ENCODE measurements around the gene PABPN1.
"Not testable (repeated sequence)": the region's sequence is repeated elsewhere in the genome, so short reads cannot be mapped to it uniquely, and the experiment has no call there.

Gene PABPN1

DNA sequence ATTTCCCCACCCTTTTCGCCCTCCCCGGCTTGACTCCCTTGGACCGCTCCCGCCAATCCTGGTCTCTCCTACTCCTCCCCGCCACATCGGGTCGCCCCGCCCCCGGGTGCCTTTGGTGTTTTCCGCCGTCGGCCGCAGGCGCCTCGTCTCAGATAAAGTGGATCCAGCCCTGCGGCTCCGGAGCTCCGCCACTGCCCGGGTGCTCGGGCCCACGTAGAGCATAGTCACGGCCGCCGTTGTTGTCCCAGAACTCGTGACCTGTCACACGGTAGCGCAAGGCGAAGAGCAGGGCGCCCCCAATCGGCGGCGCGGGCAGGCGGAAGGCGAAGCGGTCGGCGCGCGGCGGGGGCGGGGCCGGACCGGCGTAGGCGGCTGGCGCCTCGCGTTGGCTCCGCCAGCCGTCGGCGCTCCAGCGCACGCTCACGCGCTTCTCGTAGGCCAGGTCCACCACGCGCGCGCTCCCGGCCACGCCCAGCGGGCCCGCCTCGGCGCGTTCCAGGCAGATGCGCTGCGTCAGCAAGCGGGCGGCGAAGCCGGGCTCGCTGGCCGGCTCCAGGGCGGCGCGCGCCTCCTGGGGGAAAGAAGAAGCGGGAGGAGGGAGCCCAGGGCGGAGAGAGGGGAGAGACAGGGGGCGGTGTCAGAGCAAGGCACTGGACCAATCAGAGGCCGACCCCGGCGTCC is 19.8 kb upstream of the PABPN1 start:
- DNase-seq (ENCODE audit: low spot score): peak; percentile 98

DNA sequence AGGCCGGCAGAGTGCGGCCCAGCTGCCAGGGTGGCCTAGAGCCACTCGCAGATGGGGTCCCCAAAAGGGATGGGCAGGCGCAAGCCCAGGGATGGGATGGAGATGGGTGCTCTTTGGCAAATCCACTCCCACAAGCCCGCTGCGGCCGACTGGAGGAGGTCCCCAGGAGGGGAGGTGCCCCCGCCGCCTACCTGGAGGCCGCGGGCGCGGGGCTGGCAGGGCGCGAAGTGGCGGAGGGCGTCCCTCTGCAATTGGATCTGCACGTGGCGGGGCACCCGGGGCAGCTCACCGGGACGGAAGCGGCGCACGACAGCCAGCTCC is 19.3 kb upstream of the PABPN1 start:
- no peak for DNase-seq (ENCODE audit: low spot score)

DNA sequence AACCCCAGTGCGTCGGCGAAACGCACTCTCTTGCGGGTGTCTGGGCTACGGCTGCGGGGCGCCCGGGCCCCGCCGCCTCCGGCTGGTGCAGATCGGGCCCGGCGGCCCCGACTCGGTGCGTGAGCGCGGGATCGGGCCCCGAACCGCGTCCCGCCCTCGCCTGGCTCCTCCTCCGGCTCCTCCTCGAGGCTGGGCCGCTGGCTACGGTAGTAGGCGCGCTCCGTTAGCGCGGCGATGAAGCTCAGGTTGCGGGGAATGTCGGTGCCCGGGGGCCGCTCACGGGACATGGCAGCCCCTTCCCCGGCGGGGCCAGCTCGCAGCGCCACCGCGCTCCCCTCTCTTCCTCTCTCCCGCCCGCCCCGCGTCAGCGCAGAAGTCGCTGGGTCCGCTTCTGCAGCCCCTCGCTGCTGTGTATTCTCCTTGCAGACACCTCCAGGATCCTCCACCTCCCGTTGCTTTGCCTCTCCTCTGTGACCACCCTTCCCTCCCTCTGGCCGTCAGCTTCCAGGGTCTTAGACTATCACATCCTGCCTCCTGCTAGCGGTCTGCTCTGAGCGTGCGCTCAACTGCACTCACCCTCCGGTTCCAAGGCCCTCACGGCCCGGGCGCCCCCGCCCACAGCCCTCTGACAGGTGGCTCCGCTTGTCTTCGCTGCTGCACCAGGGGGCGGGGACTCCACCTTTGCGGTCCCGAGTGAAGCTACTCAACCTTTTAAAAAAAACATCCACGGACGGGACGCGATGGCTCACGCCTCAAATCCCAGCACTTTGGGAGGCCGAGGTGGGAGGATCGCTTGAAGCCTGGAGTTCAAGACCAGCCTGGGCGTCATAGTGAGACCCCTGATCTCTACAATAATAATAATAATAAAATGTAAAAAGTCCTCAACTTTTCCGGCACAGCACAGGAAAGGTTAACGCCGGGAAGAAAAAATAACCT is 18.7 kb upstream of the PABPN1 start, which contains the start of gene PPP1R3E:
Gene PPP1R3E, minus strand, starts transcription at position 570 of the 936 bp plus-strand sequence. Its CDS starts 283 bp downstream, at position 287.
- peak; percentile 83 for DNase-seq (ENCODE audit: low spot score)

DNA sequence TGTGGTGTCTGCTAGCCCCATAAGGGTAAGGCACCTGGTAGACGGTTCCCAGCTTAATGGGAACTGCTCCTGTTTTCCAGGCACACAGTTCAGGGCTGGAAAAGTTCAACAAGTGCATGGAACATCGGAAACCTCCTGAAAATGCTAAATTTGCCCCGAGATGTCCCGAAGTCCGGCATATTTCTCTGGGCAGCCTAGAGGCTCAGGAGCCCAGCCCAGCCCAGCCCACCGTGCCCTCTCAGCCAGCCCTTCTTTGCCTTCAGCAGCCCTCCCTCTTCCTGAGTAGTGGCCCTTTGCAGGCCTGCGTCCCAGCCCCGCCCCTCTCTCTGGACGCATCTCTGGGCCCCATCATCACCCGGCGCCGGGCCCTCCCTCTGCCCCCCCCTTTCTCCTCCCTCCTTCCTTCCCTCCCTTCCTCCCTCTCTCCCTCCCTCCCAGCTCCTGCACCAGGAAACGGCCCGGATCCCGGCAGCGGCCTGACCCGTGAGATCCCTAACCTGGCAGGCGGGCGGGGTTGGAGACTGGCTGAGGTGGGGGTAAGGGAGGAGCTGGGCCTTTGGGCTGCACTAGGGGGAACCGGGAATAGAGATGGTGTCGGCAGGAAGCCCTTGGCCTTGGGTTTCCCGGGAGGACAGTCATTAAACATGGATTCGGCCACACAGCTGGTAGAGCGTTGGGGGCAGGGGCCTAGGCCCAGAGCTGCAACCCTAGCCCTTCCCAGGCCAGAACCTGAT is 14.7 kb upstream of the PABPN1 start, which contains the start of gene BCL2L2:
Gene BCL2L2, plus strand, starts transcription at position 422 of the 734 bp plus-strand sequence. CDS start 935 bp downstream, outside the sequence.
- no peak for DNase-seq (ENCODE audit: low spot score)

DNA sequence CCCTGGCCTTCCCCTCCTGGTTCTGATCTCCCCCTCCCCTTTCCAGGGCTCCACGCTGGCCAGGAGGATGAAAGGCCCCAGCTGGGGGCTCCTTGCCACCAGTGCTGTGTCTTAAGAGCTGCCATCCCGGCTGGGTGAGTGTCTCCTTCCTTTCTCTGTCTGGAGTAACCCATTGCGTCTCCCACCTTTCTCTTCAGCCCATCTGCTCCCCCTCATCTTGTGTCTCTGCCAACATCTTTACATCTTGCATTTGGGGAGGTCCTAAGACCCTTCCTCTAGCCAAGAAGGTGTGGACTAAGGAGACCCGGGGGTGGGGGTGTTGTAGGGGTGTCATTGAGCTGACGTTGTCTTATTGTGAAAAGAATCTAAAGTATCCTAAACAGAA is 14.1 kb upstream of the PABPN1 start:
- DNase-seq (ENCODE audit: low spot score): no peak

DNA sequence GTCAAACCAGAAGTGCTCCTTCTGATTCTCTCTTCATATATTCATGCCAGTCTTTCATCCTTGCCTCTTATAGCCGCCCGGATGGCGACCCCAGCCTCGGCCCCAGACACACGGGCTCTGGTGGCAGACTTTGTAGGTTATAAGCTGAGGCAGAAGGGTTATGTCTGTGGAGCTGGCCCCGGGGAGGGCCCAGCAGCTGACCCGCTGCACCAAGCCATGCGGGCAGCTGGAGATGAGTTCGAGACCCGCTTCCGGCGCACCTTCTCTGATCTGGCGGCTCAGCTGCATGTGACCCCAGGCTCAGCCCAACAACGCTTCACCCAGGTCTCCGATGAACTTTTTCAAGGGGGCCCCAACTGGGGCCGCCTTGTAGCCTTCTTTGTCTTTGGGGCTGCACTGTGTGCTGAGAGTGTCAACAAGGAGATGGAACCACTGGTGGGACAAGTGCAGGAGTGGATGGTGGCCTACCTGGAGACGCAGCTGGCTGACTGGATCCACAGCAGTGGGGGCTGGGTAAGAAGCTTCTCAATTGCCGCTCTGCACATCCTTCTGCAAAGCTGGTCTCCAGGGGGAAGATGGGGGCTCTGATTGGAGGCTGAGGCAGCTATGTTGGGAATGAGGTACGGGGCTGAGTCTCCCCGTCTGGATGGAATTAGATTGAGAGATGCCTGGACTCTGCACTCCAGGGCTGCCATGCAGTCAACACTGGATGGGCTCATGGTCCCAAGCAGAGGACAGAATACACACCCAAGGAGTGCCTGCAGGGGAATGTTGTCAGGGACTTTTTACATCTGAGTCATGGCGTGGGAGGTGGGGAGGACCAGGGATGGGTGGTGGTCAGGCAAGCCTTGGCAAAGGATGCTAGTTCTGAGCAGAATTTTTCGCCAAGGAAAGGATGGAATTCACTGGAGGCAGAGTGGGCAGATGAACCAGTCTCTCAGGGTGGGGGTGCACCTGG is 13.3 kb upstream of the PABPN1 start:
- DNase-seq (ENCODE audit: low spot score): no peak

DNA sequence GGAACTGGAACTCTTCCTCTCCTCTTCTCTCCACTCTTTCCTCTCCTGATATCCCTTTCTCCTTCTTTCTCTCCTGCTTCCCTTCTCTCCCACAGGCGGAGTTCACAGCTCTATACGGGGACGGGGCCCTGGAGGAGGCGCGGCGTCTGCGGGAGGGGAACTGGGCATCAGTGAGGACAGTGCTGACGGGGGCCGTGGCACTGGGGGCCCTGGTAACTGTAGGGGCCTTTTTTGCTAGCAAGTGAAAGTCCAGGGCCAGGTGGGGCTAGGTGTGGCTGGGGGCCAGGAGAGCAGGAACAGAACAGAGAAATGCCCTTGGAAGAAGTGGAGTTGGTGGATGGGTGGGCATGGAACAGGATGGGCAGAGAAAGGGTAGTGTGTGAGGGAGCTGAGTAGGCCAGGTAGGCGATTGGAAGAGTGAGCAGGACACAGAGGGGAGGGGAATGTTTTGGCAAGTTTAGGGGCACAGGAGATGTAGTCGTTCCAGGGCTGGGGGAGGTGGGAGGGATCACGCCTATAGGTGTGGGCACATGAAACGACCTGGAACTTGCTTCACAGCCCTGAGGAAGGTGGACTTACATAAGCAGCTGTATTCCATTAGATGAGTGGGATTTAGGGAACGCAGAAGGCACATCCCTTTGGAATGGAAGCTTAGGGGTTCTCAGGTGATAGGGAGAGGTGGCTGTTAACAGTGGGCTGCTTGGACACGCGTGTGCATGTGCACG is 12.4 kb upstream of the PABPN1 start:
- DNase-seq (ENCODE audit: low spot score): no peak

DNA sequence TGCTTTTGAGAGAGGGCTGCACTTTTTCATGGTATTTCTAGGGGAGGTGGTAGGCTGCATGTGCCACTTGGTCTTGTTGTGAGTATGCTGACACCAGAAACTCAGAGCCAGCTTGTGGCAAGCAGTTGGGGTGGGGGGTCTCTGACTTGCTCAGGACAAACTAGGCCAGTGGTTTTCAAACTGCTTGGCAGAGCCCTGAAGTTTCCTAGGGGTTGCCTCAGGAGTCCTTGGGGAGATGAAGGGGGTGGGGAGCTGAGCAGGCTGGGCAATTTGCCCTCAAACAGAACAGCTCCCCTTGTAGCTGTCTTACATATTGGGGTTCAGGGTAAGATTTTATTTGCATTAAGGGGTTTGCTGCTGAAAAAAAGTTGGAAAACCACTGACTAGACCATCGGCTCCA is 10.7 kb upstream of the PABPN1 start:
- DNase-seq (ENCODE audit: low spot score): no peak

DNA sequence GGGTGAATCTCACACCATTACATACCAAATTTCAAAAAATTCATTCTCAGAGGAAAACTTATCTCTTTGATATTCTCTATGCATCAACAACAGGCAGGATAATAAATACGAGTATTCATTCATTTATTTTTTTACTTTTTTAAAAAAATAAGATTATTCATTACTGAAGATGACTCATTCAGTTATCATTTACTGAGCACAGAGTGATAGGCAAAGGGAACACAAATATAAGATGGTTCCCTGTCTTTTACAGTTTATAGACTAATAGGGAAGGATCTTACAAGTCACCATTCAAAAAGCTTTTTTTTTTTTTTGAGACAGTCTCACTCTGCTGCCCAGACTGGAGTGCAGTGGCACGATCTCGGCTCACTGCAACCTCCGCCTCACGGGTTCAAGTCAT is 5.0 kb upstream of the PABPN1 start:
- no peak for DNase-seq (ENCODE audit: low spot score)

DNA sequence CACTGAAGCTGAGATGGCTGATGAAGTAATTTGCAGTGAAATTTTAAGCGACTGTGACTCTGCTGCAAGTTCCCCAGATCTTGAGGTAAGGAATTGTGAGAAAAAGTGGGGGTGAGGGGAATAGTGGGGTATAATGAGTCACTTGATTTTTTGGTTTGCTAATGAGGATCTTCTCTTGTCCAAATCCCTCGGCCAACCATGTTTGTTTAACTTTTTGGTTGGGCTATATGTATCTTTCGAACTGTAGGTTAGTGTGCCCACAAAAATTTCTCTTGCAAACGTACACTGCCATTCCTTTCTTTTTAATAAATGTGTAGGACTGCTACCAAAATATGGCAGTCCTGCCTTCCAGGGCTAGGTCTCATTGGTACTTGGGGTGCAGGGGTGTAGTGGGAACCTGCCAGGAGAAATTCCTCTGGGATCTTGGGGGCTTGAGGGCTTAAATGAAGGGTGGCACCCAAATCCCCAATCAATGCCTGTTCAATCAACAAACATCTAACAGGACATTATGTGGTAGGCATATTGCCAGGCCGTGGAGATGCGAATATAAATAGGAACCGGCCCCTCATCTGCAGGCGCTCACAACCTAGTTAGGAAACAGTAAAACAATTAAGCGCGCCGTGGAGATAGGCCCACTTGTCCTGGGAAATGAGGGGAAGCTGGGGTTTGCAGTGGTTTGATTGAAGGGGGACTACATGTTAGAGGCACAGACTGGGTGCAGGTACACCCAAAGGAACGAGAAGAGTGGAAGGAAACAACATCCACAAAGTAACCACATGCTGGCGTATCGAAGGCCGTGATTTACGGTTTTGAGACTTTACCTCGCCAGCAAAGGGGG is 1.3 kb upstream of the PABPN1 start:
- no peak for DNase-seq (ENCODE audit: low spot score)

DNA sequence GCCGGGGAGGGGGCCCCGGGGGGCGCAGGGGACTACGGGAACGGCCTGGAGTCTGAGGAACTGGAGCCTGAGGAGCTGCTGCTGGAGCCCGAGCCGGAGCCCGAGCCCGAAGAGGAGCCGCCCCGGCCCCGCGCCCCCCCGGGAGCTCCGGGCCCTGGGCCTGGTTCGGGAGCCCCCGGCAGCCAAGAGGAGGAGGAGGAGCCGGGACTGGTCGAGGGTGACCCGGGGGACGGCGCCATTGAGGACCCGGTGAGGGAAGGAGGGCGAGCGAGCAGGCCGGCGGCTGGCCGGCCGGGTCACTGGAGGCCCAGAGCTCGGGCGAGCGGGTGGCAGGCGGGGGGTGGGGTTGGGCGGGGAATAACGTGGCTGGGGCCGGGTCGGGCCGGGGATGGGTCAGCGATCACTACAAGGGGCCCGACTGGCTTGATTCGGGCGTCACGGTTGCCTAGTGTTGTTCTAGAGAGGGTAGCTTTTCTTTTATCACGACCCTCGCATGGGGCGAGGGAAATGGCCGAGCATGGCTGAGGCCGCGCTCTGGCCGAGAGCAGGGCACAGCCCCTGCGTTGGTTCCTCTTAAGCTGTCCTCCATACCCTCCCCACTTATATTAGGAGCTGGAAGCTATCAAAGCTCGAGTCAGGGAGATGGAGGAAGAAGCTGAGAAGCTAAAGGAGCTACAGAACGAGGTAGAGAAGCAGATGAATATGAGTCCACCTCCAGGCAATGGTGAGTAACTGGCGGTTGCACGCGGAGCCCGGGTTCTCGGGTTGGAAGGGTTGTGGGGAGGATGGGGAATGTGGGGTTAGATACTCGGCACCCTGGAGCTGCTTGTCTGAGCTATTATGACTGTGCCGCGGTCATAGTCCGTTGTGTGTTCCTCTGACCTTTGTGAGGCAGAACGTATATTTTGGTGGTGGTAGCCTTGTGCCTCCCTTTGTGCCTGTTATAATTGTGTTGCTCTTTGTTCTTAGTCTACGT is 603 bp downstream of the PABPN1 start:
- DNase-seq (ENCODE audit: low spot score): peak; percentile 62

DNA sequence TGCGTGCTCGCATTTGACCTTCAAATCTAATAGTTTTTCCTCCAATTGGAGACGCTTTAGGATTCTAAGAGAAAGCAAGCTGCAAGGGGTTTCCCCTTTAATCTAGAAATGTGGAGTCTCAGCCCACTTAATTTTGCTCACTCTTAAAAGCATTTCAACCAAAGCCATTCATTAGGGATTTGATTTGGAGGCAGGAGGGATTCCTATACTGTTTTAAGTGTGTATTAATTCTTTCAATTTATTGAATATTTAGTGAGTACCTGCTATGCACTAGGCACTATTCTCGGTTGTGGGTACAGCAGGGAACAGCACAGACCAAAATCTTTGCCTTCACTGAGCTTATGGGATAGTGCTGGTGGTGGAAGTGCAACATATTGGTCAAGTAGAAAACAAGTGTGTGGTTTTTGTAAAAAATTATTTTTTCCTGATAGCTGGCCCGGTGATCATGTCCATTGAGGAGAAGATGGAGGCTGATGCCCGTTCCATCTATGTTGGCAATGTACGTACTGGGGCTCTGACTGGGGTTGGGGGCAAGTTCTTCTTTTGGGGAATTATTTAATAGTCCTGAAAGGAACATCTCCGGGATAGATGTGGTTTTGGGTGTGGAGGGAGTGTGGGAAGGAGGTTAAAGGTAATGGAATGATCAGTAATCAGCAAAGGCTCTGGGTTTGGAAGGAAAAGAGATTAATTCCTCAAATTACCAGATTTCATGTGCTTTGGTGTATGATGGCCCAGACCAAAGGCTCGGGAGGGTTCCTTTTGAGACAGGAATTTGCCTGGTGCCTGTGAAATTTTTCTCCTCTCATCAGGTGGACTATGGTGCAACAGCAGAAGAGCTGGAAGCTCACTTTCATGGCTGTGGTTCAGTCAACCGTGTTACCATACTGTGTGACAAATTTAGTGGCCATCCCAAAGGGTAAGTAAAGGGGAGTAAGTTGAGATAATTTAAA is 1.6 kb downstream of the PABPN1 start:
- no peak for DNase-seq (ENCODE audit: low spot score)

DNA sequence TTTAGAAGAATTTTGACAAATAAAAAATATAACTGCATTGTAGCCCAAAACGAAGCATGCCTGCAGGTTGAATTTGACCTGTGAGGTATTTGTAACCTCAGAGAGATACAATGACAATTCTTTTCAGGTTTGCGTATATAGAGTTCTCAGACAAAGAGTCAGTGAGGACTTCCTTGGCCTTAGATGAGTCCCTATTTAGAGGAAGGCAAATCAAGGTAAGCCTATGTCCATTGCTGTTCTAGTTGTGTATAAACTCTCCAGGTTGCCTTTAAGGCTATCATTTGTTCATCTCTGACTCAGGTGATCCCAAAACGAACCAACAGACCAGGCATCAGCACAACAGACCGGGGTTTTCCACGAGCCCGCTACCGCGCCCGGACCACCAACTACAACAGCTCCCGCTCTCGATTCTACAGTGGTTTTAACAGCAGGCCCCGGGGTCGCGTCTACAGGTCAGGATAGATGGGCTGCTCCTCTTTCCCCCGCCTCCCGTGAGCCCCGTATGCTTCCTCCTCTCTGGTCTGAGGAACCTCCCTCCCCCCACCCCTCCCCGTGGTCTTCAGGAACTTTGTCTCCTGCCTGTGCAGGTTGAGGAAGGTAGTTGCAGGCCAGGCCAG is 2.7 kb downstream of the PABPN1 start:
- no peak for DNase-seq (ENCODE audit: low spot score)

DNA sequence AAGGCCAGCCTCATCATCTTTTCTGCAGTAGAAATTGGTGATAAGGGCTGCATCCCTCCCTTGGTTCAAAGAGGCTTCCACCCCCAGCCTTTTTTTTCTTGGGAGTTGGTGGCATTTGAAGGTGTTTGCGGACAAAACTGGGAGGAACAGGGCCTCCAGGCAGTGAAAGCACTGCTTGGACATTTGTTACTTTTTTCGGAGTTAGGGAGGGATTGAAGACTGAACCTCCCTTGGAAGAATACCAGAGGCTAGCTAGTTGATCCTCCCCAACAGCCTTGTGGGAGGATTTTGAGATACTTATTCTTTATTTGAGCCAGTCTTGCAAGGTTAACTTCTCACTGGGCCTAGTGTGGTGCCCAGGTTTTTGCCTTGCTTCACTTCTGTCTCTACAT is 3.2 kb downstream of the PABPN1 start:
- no peak for DNase-seq (ENCODE audit: low spot score)

DNA sequence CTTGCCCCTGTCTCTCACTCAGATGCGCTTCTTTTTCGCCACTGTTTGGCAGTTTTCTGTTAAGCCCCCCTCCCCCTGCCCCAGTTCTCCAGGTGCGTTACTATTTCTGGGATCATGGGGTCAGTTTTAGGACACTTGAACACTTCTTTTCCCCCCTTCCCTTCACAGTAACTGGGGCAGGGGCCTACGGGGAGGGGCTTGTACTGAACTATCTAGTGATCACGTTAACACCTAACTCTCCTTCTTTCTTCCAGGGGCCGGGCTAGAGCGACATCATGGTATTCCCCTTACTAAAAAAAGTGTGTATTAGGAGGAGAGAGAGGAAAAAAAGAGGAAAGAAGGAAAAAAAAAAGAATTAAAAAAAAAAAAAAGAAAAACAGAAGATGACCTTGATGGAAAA is 3.7 kb downstream of the PABPN1 start:
- no peak for DNase-seq (ENCODE audit: low spot score)

DNA sequence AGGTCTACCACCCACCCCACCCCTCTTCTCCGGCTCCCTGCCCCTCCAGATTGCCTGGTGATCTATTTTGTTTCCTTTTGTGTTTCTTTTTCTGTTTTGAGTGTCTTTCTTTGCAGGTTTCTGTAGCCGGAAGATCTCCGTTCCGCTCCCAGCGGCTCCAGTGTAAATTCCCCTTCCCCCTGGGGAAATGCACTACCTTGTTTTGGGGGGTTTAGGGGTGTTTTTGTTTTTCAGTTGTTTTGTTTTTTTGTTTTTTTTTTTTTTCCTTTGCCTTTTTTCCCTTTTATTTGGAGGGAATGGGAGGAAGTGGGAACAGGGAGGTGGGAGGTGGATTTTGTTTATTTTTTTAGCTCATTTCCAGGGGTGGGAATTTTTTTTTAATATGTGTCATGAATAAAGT is 4.5 kb downstream of the PABPN1 start:
- not testable (repeated sequence) for DNase-seq (ENCODE audit: low spot score)

All from activated CD4-positive, alpha-beta T cell treated with anti-CD3 and anti-CD28 coated beads, Interleukin-2, Interleukin-4, amounts not matched to agents 100 ng/mL and 50 ng/mL, durations not matched to agents 16 hours and 8 hours (primary cell).